SKM-1 (cell line): ENCODE measurements around the gene CBX3.
"Not testable (repeated sequence)": the region's sequence is repeated elsewhere in the genome, so short reads cannot be mapped to it uniquely, and the experiment has no call there.

ENCODE experiments used
- DNase-seq: peaks from one replicate; lab custom pipeline; 2025; ENCODE audit not compliant: unreplicated experiment; lab: John Stamatoyannopoulos, UW

The CBX3 gene

GRCh38 chr7:26169271-26169670, 32.3 kb upstream of the CBX3 start:
- DNase-seq: no peak

- DNase-seq: no peak
These were observed 30.9 kb upstream of the CBX3 start for GRCh38 chr7:26170663-26171062.

GRCh38 chr7:26171601-26172000, 29.9 kb upstream of the CBX3 start:
- DNase-seq: no peak

- DNase-seq: no peak
These were observed 29.5 kb upstream of the CBX3 start for GRCh38 chr7:26172048-26172447.

- DNase-seq: not testable (repeated sequence)
These were observed 25.6 kb upstream of the CBX3 start for GRCh38 chr7:26175903-26176302.

- DNase-seq: not testable (repeated sequence)
These were observed 24.8 kb upstream of the CBX3 start for GRCh38 chr7:26176696-26177095.

GRCh38 chr7:26177269-26177668, 24.3 kb upstream of the CBX3 start:
- not testable (repeated sequence) for DNase-seq

- DNase-seq: no peak
These were observed 23.1 kb upstream of the CBX3 start for GRCh38 chr7:26178272-26178960.

- no peak for DNase-seq
These were observed 22.1 kb upstream of the CBX3 start for GRCh38 chr7:26179422-26179821.

GRCh38 chr7:26179826-26180497, 21.6 kb upstream of the CBX3 start:
- no peak for DNase-seq

- DNase-seq: no peak
These were observed 20.8 kb upstream of the CBX3 start for GRCh38 chr7:26180792-26181198.

- DNase-seq: no peak
These were observed 19.9 kb upstream of the CBX3 start for GRCh38 chr7:26181474-26182227.

GRCh38 chr7:26182283-26182682, 19.3 kb upstream of the CBX3 start:
- no peak for DNase-seq

GRCh38 chr7:26182706-26183105, 18.8 kb upstream of the CBX3 start:
- DNase-seq: no peak

GRCh38 chr7:26183545-26184280, 17.8 kb upstream of the CBX3 start:
- DNase-seq: no peak

- DNase-seq: not testable (repeated sequence)
These were observed 17.1 kb upstream of the CBX3 start for GRCh38 chr7:26184281-26185101.

- DNase-seq: no peak
These were observed 16.3 kb upstream of the CBX3 start for GRCh38 chr7:26185131-26185843.

GRCh38 chr7:26185844-26186180, 15.7 kb upstream of the CBX3 start:
- DNase-seq: no peak

- no peak for DNase-seq
These were observed 14.9 kb upstream of the CBX3 start for GRCh38 chr7:26186364-26187311.
